Uterus (tissue), 2 donors: ENCODE data around the gene SUMO1.

Source experiments
- CTCF ChIP-seq, 4 experiments: fragments of 200-600 bp in 2 of 4; fragments of 450-650 bp in 2 of 4; sonication (generic) in 2 of 4; IDR thresholded peaks; one replicate each; pipeline ENCODE4 v1.5.1; 2016 to 2019; ENCODE audit warnings: antibody characterized with exemption in 4 of 4, mild to moderate bottlenecking in 2 of 4, moderate library complexity in 1 of 4
- POLR2A ChIP-seq, 2 donors: fragments of 450-650 bp; IDR thresholded peaks; one replicate each; pipeline ENCODE4 v1.6.1; 2016; ENCODE audit warnings: antibody characterized with exemption in 2 of 2, mild to moderate bottlenecking in 1 of 2, moderate library complexity in 1 of 2

- TF ChIP-seq CTCF (IDR thresholded peaks at IDR 0.05) = no peak
- TF ChIP-seq POLR2A (IDR thresholded peaks at IDR 0.05) = no peak
These were observed 587 bp downstream of the SUMO1 start for GRCh38 chr2:202237787-202238233.
